Daoy (cell line): Measurements from ENCODE around the gene BIRC3. TPM values are rescaled to one million over a fixed set of nuclear protein-coding genes. Genes with fewer than 3 reads are reported as not detected.
A peak's percentile ranks its signal among the peaks of the same experiment; 100 is the strongest.
"Not testable (repeated sequence)": the region's sequence is repeated elsewhere in the genome, so short reads cannot be mapped to it uniquely, and the experiment has no call there.

ENCODE experiments used
- DNase-seq: peaks from one replicate; pipeline ENCODE4 v3.0.0-alpha.2; 2015; ENCODE audit warnings: low read depth
- total RNA-seq: library from RNA; depleted of rRNA; stranded (reverse); fragments of >200 nt; shearing (Covaris generic); gene quantifications from 2 replicates; pipeline ENCODE4 v1.2.3, GENCODE V29; 2014

The BIRC3 gene
- total RNA-seq, 1 experiment from 2014 or later: 21.3 TPM

DNA sequence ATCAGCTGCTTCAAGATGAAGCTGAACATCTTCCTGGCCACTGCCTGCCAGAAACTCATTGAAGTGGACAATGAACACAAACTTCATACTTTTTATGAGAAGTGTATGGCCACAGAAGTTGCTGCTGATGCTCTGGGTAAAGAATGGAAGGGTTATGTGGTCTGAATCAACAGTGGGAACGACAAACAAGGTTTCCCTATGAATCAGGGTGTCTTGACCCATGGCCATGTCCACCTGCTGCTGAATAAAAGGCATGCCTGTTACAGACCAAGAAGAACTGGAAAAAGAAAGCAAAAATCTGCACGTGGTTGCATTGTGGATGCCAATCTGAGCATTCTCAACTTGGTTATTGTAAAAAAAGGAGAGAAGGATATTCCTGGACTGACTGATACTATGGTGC is 22.2 kb upstream of the BIRC3 start:
- DNase-seq: no peak

GRCh38 chr11:102296757-102297156 is 20.5 kb upstream of the BIRC3 start:
- not testable (repeated sequence) for DNase-seq

- DNase-seq: not testable (repeated sequence)
These were observed 16.4 kb upstream of the BIRC3 start for GRCh38 chr11:102300837-102301236.

DNA sequence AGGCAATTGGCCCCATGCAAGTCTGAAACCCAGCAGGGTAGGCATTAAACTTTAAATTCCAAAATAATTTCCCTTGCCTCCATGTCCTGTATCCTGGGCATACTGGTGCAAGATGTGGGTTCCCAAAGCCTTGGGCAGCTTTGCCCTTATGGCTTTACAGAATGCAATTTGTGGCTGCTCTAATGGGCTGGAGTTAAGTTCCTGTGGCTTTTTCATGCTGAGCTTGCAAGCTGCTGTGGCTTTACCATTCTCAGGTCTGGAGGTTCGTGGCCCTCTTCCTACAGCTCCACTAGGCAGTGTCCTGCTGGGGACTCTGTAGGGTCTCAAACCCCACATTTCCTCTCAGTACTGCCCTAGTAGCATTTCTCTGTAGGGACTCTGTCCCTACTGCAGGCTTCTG is 15.0 kb upstream of the BIRC3 start:
- DNase-seq: no peak

GRCh38 chr11:102304686-102305085 is 12.6 kb upstream of the BIRC3 start:
- no peak for DNase-seq

DNA sequence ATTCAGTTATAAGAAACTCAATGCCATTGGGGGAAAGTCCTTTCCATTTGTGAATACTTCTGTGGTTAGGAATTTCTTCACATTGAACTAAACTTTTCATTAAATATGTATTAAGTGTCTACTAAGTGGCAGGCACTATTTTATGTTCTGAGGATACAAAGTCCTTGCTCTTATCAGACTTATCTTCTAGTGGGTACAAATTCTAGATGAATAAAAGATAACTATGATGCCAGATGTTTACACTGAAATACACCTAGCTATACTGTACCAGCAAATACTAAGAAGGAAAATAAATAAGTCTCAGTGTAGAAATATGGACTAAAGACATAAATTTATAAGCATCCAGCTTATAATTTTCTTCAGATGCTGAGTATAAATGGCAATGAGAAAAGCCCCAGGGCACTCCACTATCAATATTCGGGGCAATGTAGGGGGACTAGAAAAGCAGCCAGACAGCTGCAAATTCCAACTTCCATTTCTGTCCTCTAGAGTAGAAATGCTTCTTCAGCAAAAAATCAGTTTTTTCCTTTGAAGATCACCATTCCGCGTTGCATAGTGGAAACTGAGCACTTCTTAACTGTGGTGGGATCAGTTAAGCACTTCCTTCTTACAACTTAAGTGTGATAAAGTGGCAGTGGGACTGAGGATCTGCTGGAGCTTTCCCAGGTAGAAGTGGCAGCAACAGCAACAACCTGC is 11.8 kb upstream of the BIRC3 start:
- DNase-seq: no peak

DNA sequence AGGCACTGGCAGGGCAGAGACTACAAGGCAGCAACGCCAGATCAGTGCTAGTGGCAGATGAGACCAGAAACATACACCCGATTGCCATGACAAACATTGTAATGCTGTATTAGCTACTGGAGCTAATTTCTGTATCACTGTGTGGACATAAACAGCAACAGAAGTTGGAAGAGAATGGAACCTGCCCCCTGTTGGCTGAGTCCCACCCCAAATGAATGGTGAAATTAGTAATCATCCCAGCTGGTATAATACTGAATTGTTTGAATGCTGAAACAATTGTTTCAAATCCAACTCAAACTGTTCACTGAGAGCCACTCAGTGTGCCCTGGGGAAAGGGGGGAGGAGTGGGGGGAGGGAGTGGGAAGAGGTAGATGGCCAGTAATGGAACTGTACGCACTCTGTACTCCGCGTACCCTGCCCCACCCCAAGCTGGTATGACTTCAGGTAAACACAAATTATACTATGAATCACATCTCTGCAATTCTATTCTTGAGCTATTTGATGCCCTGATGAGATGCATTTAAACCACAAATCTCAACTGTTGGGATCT is 11.2 kb upstream of the BIRC3 start:
- DNase-seq: peak; percentile 54

GRCh38 chr11:102306817-102307726 is 10.2 kb upstream of the BIRC3 start:
- DNase-seq: no peak

DNA sequence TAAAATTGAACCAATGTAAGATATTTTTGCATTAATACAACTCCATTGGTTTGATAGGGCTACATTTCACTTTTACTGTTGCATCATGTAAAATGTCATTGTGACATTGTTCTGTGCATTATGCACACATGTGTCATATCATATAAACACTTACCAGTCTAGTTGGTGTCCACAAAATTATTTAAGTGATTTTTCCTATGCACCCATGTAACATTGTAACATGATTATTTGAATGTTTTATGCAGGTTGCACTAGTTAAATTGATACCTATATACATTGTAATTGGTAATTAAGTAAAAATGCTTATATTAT is 9.6 kb upstream of the BIRC3 start:
- DNase-seq: no peak

- no peak for DNase-seq
These were observed 7.4 kb upstream of the BIRC3 start for GRCh38 chr11:102309621-102310541.

DNA sequence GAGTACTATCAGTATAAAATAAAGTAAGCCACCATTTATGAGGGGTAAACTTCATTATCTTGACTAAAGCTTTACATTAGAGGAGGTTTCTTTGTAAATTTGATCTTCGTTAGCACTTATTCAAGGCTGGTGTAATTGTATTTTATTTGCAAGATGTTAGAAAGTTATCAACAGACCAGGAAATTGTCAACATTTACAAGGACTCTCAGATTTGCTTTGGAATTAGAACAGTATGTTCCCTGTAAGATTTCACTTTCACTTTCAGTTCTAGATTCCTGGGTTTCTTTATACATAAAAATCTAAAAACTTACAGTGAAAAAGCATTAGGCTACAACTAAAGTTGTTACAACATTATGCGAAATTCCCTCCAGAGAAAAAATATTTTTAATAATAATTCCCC is 4.6 kb upstream of the BIRC3 start:
- no peak for DNase-seq

- peak; percentile 27 for DNase-seq
These were observed 3.9 kb upstream of the BIRC3 start for GRCh38 chr11:102313238-102313940.

DNA sequence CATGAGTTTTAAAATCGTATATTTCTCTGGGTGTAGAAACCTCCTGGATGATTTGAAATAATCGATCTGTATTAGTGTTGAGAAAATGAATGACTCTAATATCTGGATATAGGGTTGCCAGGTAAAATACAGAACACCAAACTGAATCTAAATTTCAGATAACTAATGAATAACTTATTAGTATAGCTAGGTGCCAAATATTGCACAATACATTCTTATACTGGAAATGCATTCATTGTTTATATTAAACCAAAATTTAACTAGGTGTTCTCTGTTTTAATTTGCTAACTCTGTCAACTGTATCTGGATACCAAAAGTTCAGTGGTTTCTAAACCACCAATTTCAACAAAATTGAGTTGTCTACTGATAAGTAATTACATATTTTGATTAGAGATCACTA is 2.5 kb upstream of the BIRC3 start:
- DNase-seq: no peak

- no peak for DNase-seq
These were observed 859 bp upstream of the BIRC3 start for GRCh38 chr11:102316346-102316904.

DNA sequence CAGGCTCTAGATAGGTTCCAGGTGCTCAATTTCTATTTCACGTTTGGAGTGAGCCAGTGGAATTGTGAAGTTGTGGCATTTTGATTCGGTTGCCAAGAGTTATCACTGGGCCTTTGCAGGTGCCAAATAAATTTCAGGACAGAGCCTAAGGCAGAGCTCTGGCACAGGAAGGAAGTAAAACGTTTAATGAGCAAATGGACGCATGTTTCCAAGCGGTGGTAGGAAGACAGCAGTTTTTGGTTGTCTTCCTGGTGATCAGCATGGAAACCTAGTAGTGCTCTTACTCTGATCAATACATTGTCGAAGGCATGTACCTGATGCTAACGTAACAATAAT is 452 bp downstream of the BIRC3 start:
- no peak for DNase-seq

DNA sequence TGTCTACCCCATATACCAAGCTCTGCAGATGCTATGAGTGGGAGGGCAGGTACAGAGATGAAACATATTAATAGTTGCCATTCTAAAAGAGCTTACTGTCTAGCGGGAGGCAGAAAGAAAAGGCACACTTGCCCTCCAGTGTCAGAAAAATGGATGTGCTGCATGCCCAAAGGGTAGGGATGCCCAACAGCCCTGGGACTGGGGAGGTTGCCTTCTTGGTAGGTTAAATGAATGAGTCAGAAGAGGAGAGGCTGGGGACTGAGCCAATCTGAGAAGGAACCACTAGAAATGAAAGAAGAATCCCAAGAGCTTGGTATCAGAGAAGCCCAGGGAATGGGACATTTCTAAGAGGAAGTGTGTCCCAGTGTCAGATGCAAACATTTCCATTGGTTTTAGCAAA is 1.2 kb downstream of the BIRC3 start:
- DNase-seq: peak; percentile 68

GRCh38 chr11:102319544-102319943 is 2.3 kb downstream of the BIRC3 start:
- no peak for DNase-seq

- DNase-seq: no peak
These were observed 2.9 kb downstream of the BIRC3 start for GRCh38 chr11:102320188-102320587.

GRCh38 chr11:102320679-102321078 is 3.4 kb downstream of the BIRC3 start:
- DNase-seq: no peak

GRCh38 chr11:102322560-102322959 is 5.3 kb downstream of the BIRC3 start:
- DNase-seq: no peak
